H1 (cell line): ENCODE results near the gene GPNMB. TPM values are rescaled to one million over a fixed set of nuclear protein-coding genes. Genes with fewer than 3 reads are reported as not detected.

Experiments
- CTCF ChIA-PET: fragments of 300-600 bp; sonication (Branson Sonifier 250); formaldehyde crosslinking; loops from one replicate; lab custom pipeline; 2021; ENCODE audit not compliant: partially characterized antibody; lab: Charles Lee
- POLR2A ChIA-PET: fragments of 300-600 bp; sonication (Branson Sonifier 250); formaldehyde crosslinking; loops from one replicate; lab custom pipeline; 2021; ENCODE audit warnings: inconsistent platforms; ENCODE audit not compliant: partially characterized antibody; lab: Charles Lee
- DNase-seq, 2 experiments: peaks; one replicate each; pipeline versions ENCODE4 v3.0.0 to v3.0.0-alpha.2; 2010 to 2022; ENCODE audit warnings: low spot score in 2 of 2, low read depth in 1 of 2, mixed read lengths in 1 of 2
- FAIRE-seq: peaks from 2 replicates; lab custom pipeline; 2011; peaks lifted over from hg19 to GRCh38; lab: Jason Lieb, UNC
- H2AFZ ChIP-seq: 2 replicates; pipeline ENCODE4 v1.8.1; 2012; ENCODE audit warnings: low read length, inconsistent platforms
- H2AK5ac ChIP-seq: 2 replicates; pipeline ENCODE4 v1.6.1; 2013; ENCODE audit warnings: low read depth, low read length
- H2BK120ac ChIP-seq: replicated peaks from 2 replicates; pipeline ENCODE3; 2013; ENCODE audit warnings: low read depth, low read length, inconsistent platforms
- H2BK12ac ChIP-seq: 2 replicates; pipeline ENCODE4 v1.6.1; 2013; ENCODE audit warnings: low read depth, low read length
- H2BK15ac ChIP-seq: 2 replicates; pipeline ENCODE4 v1.6.1; 2013; ENCODE audit warnings: low read length
- H2BK20ac ChIP-seq: 2 replicates; pipeline ENCODE4 v1.6.1; 2013; ENCODE audit warnings: low read length
- H2BK5ac ChIP-seq: 2 replicates; pipeline ENCODE4 v1.6.1; 2013; ENCODE audit warnings: low read depth, low read length
- H3K14ac ChIP-seq: 2 replicates; pipeline ENCODE4 v1.6.1; 2013; ENCODE audit warnings: inconsistent platforms; ENCODE audit not compliant: insufficient read length
- H3K18ac ChIP-seq: 2 replicates; pipeline ENCODE4 v1.6.1; 2013; ENCODE audit warnings: low read length; ENCODE audit errors: extremely low read depth
- H3K23ac ChIP-seq: 2 replicates; pipeline ENCODE4 v1.6.1; 2013; ENCODE audit warnings: inconsistent platforms; ENCODE audit not compliant: insufficient read length
- H3K23me2 ChIP-seq: 2 replicates; pipeline ENCODE4 v1.6.1; 2013; ENCODE audit warnings: low read depth, low read length
- H3K27ac ChIP-seq: 2 replicates; pipeline ENCODE4 v1.6.1; 2011; ENCODE audit warnings: low read depth, low read length, inconsistent platforms
- H3K27me3 ChIP-seq, 4 experiments: replicated peaks in 1 of 4; 1 replicate in 1 of 4; 2 replicates in 3 of 4; pipeline versions ENCODE4 v1.6.1 to v1.8.1; 2011 to 2013; ENCODE audit warnings: low read length in 3 of 4, mild to moderate bottlenecking in 3 of 4, inconsistent platforms in 2 of 4, mixed read lengths in 2 of 4, moderate library complexity in 1 of 4; ENCODE audit not compliant: control insufficient read depth in 3 of 4, insufficient read depth in 3 of 4; ENCODE audit errors: extremely low read depth in 1 of 4
- H3K36me3 ChIP-seq, 4 experiments: 2 replicates each; pipeline versions ENCODE4 v1.6.1 to v1.8.1; 2011 to 2013; ENCODE audit warnings: mild to moderate bottlenecking in 4 of 4, low read length in 3 of 4, moderate library complexity in 2 of 4, control low read depth in 1 of 4, inconsistent platforms in 1 of 4; ENCODE audit not compliant: insufficient read depth in 4 of 4, control insufficient read depth in 2 of 4
- H3K4ac ChIP-seq: replicated peaks from 2 replicates; pipeline ENCODE3; 2013; ENCODE audit warnings: low read length, low read depth, mixed read lengths, inconsistent platforms; ENCODE audit not compliant: insufficient read length
- H3K4me1 ChIP-seq, 4 experiments: replicated peaks in 1 of 4; 1 replicate in 1 of 4; 2 replicates in 3 of 4; pipeline versions ENCODE4 v1.6.1 to v1.8.1; 2011 to 2013; ENCODE audit warnings: low read length in 3 of 4, inconsistent platforms in 2 of 4, mixed read lengths in 1 of 4; ENCODE audit not compliant: insufficient read depth in 4 of 4, control insufficient read depth in 3 of 4
- H3K4me2 ChIP-seq, 2 experiments: 2 replicates each; pipeline versions ENCODE4 v1.6.1 to v1.8.1; 2011 to 2013; ENCODE audit warnings: low read depth in 2 of 2, low read length in 2 of 2, control low read depth in 1 of 2, inconsistent platforms in 1 of 2, mild to moderate bottlenecking in 1 of 2; ENCODE audit not compliant: insufficient read depth in 1 of 2
- H3K4me3 ChIP-seq, 4 experiments: fragments of 200-600, 300-600 bp in 1 of 4; sonication (generic), shearing (Covaris generic), sonication (Bioruptor Twin) in 1 of 4; 2 replicates each; pipeline versions ENCODE4 v1.5.1 to v1.8.1; 2011 to 2016; ENCODE audit warnings: low read length in 4 of 4, low read depth in 3 of 4, control low read depth in 2 of 4, inconsistent platforms in 2 of 4, mild to moderate bottlenecking in 2 of 4, mixed read lengths in 1 of 4, moderate library complexity in 1 of 4; ENCODE audit not compliant: insufficient read depth in 2 of 4; ENCODE audit errors: extremely low read depth in 1 of 4
- H3K56ac ChIP-seq: replicated peaks from 2 replicates; pipeline ENCODE3; 2013; ENCODE audit warnings: low read depth, mild to moderate bottlenecking, mixed read lengths, low read length, inconsistent platforms; ENCODE audit not compliant: insufficient read length
- H3K79me1 ChIP-seq: 2 replicates; pipeline ENCODE4 v1.6.1; 2013; ENCODE audit warnings: low read depth, low read length, control low read depth
- H3K79me2 ChIP-seq, 2 experiments: 2 replicates each; pipeline versions ENCODE4 v1.6.1 to v1.8.1; 2012 to 2013; ENCODE audit warnings: low read length in 2 of 2, mild to moderate bottlenecking in 2 of 2, inconsistent platforms in 1 of 2; ENCODE audit not compliant: insufficient read depth in 2 of 2, control insufficient read depth in 1 of 2
- H3K9ac ChIP-seq, 4 experiments: replicated peaks in 1 of 4; 1 replicate in 1 of 4; 2 replicates in 3 of 4; pipeline versions ENCODE4 v1.6.1 to v1.8.1; 2011 to 2013; ENCODE audit warnings: low read depth in 3 of 4, low read length in 3 of 4, control low read depth in 2 of 4, mild to moderate bottlenecking in 2 of 4, moderate library complexity in 2 of 4, inconsistent platforms in 1 of 4; ENCODE audit errors: extremely low read depth in 1 of 4
- H3K9me3 ChIP-seq, 2 experiments: 2 replicates each; pipeline versions ENCODE4 v1.6.1 to v1.8.1; 2012 to 2013; ENCODE audit warnings: mild to moderate bottlenecking in 2 of 2, moderate library complexity in 2 of 2, control low read depth in 1 of 2, inconsistent platforms in 1 of 2, low read depth in 1 of 2, low read length in 1 of 2, mixed read lengths in 1 of 2; ENCODE audit not compliant: insufficient read depth in 2 of 2
- H4K20me1 ChIP-seq, 2 experiments: replicated peaks in 1 of 2; 2 replicates each; pipeline versions ENCODE3 to v1.8.1; 2011 to 2013; ENCODE audit warnings: inconsistent platforms in 2 of 2, low read length in 2 of 2, mild to moderate bottlenecking in 1 of 2; ENCODE audit not compliant: insufficient read depth in 2 of 2, control insufficient read depth in 1 of 2
- H4K5ac ChIP-seq: 2 replicates; pipeline ENCODE4 v1.6.1; 2013; ENCODE audit warnings: low read length, low read depth, mixed read lengths, inconsistent platforms; ENCODE audit not compliant: insufficient read length
- H4K8ac ChIP-seq: 2 replicates; pipeline ENCODE4 v1.8.0; 2013; ENCODE audit warnings: mild to moderate bottlenecking, moderate library complexity, low read length, inconsistent platforms; ENCODE audit not compliant: insufficient read depth; ENCODE audit errors: extremely low read depth
- H4K91ac ChIP-seq: replicated peaks from 2 replicates; pipeline ENCODE3; 2013; ENCODE audit warnings: low read length, mixed read lengths, inconsistent platforms; ENCODE audit not compliant: insufficient read length
- BRCA1 ChIP-seq: IDR thresholded peaks from 2 replicates; pipeline ENCODE4 v1.6.1; 2012; ENCODE audit warnings: low read depth, low read length, improper control_type of control experiment
- FOSL1 ChIP-seq: IDR thresholded peaks from 2 replicates; pipeline ENCODE4 v1.6.1; 2011; ENCODE audit warnings: mild to moderate bottlenecking, low read depth, low read length, moderate library complexity; ENCODE audit not compliant: insufficient read depth
- KDM1A ChIP-seq: fragments of 200-600, 300-600 bp; sonication (generic); IDR thresholded peaks from 2 replicates; pipeline ENCODE4 v1.7.1; 2016; ENCODE audit warnings: mild to moderate bottlenecking, low read length, borderline replicate concordance
- RFX5 ChIP-seq: IDR thresholded peaks from 2 replicates; pipeline ENCODE4 v1.6.1; 2011; ENCODE audit warnings: low read depth, low read length, improper control_type of control experiment, borderline replicate concordance
- WGBS, 2 experiments: shearing (Covaris generic) in 1 of 2; methylation state at CpG; one replicate each; pipeline versions ENCODE4 v1.1.6 to v1.1.7; 2013 to 2015; ENCODE audit warnings: low lambda C conversion rate in 2 of 2, mixed read lengths in 2 of 2, inconsistent platforms in 1 of 2, low coverage in 1 of 2, missing lambda C conversion rate in 1 of 2; ENCODE audit not compliant: insufficient replicate concordance in 2 of 2, insufficient coverage in 1 of 2, insufficient read length in 1 of 2; ENCODE audit errors: extremely low coverage in 1 of 2, missing lambda C conversion rate in 1 of 2; 5-methylcytosine and 5-hydroxymethylcytosine counted together
- polyA plus RNA-seq, 7 experiments: library from polyadenylated mRNA; depleted of rRNA in 3 of 7; stranded (reverse) in 5 of 7; unstranded in 2 of 7; fragments of >200 nt in 5 of 7; fragments of 200-250 nt in 2 of 7; gene quantifications; 1 replicate in 5 of 7; 2 replicates in 1 of 7; 4 replicates in 1 of 7; pipeline versions ENCODE4 v1.2.1 to v1.2.3, GENCODE V29; 2011 to 2013; ENCODE audit warnings: missing spikeins in 2 of 7, mixed read lengths in 2 of 7
- total RNA-seq: library from RNA; stranded (reverse); fragmentation: NEBNext Ultra II Directional; extraction: Animal tissue kit (Norgen Biotek cat#: 25700); gene quantifications from 2 replicates; pipeline ENCODE4 v1.2.1, GENCODE V29; 2021
- TF ChIP-seq, protein P1 (sequence below), 3 experiments: IDR thresholded peaks; 1 replicate in 2 of 3; 2 replicates in 1 of 3; pipeline versions ENCODE4 v1.5.1 to v1.6.1; 2011; ENCODE audit warnings: low read length in 3 of 3, mild to moderate bottlenecking in 3 of 3, inconsistent platforms in 2 of 3, low read depth in 1 of 3, moderate library complexity in 1 of 3; ENCODE audit not compliant: insufficient read depth in 1 of 3; ENCODE audit errors: control extremely low read depth in 1 of 3

GPNMB gene
- total and polyA plus RNA-seq, 2 of the 8 experiments (the other 6 are each of a cell fraction or from before 2014, with no cell fraction given): 1.1 to 1.4 TPM

DNA sequence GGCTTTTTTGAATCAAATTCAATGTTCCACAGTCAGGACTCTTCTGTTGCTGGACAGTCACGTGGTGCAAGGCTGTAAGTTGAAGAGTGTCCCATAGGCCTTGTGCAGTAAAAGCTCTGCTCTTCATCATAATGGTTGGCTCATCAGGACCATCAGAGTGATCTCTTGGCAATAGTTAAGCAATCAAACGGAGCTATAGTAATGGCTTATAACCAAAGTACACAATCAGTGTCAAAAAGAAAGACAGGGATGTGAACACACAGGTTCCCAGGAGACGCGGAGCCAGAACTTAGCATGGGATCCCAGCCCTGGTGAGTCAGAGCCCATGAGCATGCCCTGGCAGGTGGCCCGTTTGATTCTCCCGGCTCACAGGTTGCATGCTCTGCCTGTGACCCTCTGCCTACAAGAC is 10.8 kb upstream of the GPNMB start:
- Histone ChIP-seq H2BK120ac (no peak overlapping the region), H3K9me3 (no peaks in the 10 kb centered on the region), H3K79me1 (no peaks in the 10 kb centered on the region), H3K23me2 (no peaks in the 10 kb centered on the region), H3K4ac (no peak overlapping the region), H3K79me2 (no peaks in the 10 kb centered on the region), H2BK5ac (no peak overlapping the region), H3K56ac (no peak overlapping the region), H3K27me3 (no peaks in the 10 kb centered on the region), H2BK15ac (no peak overlapping the region), H3K4me3 (no peak overlapping the region), H3K27ac (no peak overlapping the region), H3K4me2 (no peak overlapping the region), H2AFZ (no peak overlapping the region), H3K23ac (no peak overlapping the region), H3K4me1 (no peaks in the 10 kb centered on the region), H3K14ac (no peak overlapping the region), H3K36me3 (no peaks in the 10 kb centered on the region), H3K18ac (no peak overlapping the region), H4K91ac (no peak overlapping the region), H4K8ac (no peak overlapping the region), H2AK5ac (no peak overlapping the region), H4K5ac (no peak overlapping the region), H4K20me1 (no peaks in the 10 kb centered on the region), H3K9ac (no peak overlapping the region), H2BK20ac (no peak overlapping the region), H2BK12ac (no peak overlapping the region)
- DNase-seq: no peak
- 95% methylated on average over 6 of the region's 6 CpGs; no CpG with 5 or more reads in 1 of the 2 experiments for WGBS, 2 experiments
- ChIA-PET POLR2A (no interaction called here), CTCF (interaction anchor here (0.6 to 1.1 kb wide), 3 partner anchors 16 to 1682 kb away, joined by 3 to 4 read pairs (median 3); no protein-coding TSS in a partner anchor)
- FAIRE-seq: no peak
- no peak for TF ChIP-seq RFX5
- TF ChIP-seq KDM1A: no peak
- TF ChIP-seq, protein P1, sequence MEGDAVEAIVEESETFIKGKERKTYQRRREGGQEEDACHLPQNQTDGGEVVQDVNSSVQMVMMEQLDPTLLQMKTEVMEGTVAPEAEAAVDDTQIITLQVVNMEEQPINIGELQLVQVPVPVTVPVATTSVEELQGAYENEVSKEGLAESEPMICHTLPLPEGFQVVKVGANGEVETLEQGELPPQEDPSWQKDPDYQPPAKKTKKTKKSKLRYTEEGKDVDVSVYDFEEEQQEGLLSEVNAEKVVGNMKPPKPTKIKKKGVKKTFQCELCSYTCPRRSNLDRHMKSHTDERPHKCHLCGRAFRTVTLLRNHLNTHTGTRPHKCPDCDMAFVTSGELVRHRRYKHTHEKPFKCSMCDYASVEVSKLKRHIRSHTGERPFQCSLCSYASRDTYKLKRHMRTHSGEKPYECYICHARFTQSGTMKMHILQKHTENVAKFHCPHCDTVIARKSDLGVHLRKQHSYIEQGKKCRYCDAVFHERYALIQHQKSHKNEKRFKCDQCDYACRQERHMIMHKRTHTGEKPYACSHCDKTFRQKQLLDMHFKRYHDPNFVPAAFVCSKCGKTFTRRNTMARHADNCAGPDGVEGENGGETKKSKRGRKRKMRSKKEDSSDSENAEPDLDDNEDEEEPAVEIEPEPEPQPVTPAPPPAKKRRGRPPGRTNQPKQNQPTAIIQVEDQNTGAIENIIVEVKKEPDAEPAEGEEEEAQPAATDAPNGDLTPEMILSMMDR (IDR thresholded peaks at IDR 0.05; ENCODE audit: control extremely low read depth in 1 of 3, insufficient read depth in 1 of 3, low read depth in 1 of 3, low read length in 3 of 3): no peak
- TF ChIP-seq BRCA1: no peak
- TF ChIP-seq FOSL1: no peak
